Panc1 (cell line): Measurements from ENCODE around the gene PLK3. TPM values are rescaled to one million over a fixed set of nuclear protein-coding genes. Genes with fewer than 3 reads are reported as not detected.
A peak's percentile ranks its signal among the peaks of the same experiment; 100 is the strongest.

Experiments
- ATAC-seq: fragments of 200-7000 bp; cut with Tn5 transposase; 2 replicates; pipeline ENCODE4 v1.9.1; 2020; ENCODE audit warnings: mild to moderate bottlenecking, moderate library complexity
- BruUV-seq: library from RNA; stranded (reverse); fragments of 400-500 nt; replicated peaks from 2 replicates; lab custom pipeline; 2021; lab: Mats Ljungman, UMichigan
- CTCF ChIA-PET: fragments of 300-600 bp; sonication (Branson Sonifier 250); formaldehyde crosslinking; loops from one replicate; lab custom pipeline; 2022; ENCODE audit warnings: antibody characterized with exemption; lab: Charles Lee
- POLR2A ChIA-PET: fragments of 300-600 bp; sonication (Branson Sonifier 250); formaldehyde crosslinking; loops from one replicate; lab custom pipeline; 2022; ENCODE audit warnings: antibody characterized with exemption; lab: Charles Lee
- DNase-seq: peaks from one replicate; pipeline ENCODE4 v3.0.0-alpha.2; 2010; ENCODE audit warnings: low read depth, low spot score
- H3K27ac ChIP-seq: 2 replicates; pipeline ENCODE4 v1.5.1; 2011; ENCODE audit warnings: mild to moderate bottlenecking, low read length, inconsistent platforms
- H3K27me3 ChIP-seq: fragments of 200-500 bp; sonication (Bioruptor generic); 2 replicates; pipeline ENCODE4 v1.6.0; 2014; ENCODE audit warnings: low read length, inconsistent platforms; ENCODE audit not compliant: control insufficient read depth, insufficient read depth
- H3K36me3 ChIP-seq: fragments of 200-500 bp; sonication (Bioruptor generic); 2 replicates; pipeline ENCODE4 v1.5.1; 2014; ENCODE audit warnings: inconsistent platforms, mild to moderate bottlenecking, low read length, moderate library complexity; ENCODE audit not compliant: control insufficient read depth, insufficient read depth
- H3K4me1 ChIP-seq: 2 replicates; pipeline ENCODE4 v1.5.1; 2011; ENCODE audit warnings: inconsistent platforms, mild to moderate bottlenecking, low read length, moderate library complexity; ENCODE audit not compliant: control insufficient read depth, insufficient read depth
- H3K4me3 ChIP-seq, 2 experiments: 2 replicates each; pipeline ENCODE4 v1.5.1; 2011 to 2012; ENCODE audit warnings: low read depth in 2 of 2, low read length in 2 of 2, mild to moderate bottlenecking in 2 of 2, inconsistent platforms in 1 of 2, moderate library complexity in 1 of 2
- H3K9me3 ChIP-seq: fragments of 200-500 bp; sonication (Bioruptor generic); 2 replicates; pipeline ENCODE4 v1.5.1; 2014; ENCODE audit warnings: low read depth, mild to moderate bottlenecking, inconsistent platforms, low read length, moderate library complexity; ENCODE audit not compliant: control insufficient read depth, insufficient read depth
- CTCF ChIP-seq: fragments of 450-650 bp; IDR thresholded peaks from 2 replicates; pipeline ENCODE4 v1.5.1; 2017; ENCODE audit warnings: mild to moderate bottlenecking
- POLR2AphosphoS5 ChIP-seq: IDR thresholded peaks from 2 replicates; pipeline ENCODE4 v1.6.1; 2012; ENCODE audit warnings: mild to moderate bottlenecking, low read depth, low read length, moderate library complexity
- REST ChIP-seq, 2 experiments: IDR thresholded peaks; 2 replicates each; pipeline ENCODE4 v1.6.1; 2011 to 2012; ENCODE audit warnings: low read depth in 2 of 2, control low read depth in 1 of 2, low read length in 1 of 2, mild to moderate bottlenecking in 1 of 2, moderate library complexity in 1 of 2; ENCODE audit not compliant: insufficient read depth in 1 of 2
- SIN3A ChIP-seq: IDR thresholded peaks from 2 replicates; pipeline ENCODE4 v1.6.1; 2012; ENCODE audit warnings: low read depth, mild to moderate bottlenecking, low read length, moderate library complexity, borderline replicate concordance; ENCODE audit not compliant: insufficient read depth
- TCF7L2 ChIP-seq: IDR thresholded peaks from 2 replicates; pipeline ENCODE4 v1.6.1; 2011; ENCODE audit warnings: mild to moderate bottlenecking, low read depth, low read length, inconsistent platforms
- in situ Hi-C: cut with HindIII; loops from 2 replicates; pipeline ENCODE4 v1.10.0; 2016; ENCODE audit warnings: low sequenced_read_pairs, low pct_unique_long_range_greater_than_20kb
- intact Hi-C: fragments of 100-400 bp; cut with micrococcal nuclease; formaldehyde crosslinking; loops from one replicate; pipeline ENCODE4 v1.10.0; 2022; ENCODE audit not compliant: unreplicated experiment
- total RNA-seq: library from RNA; stranded (reverse); gene quantifications from one replicate; pipeline ENCODE4 v1.2.1, GENCODE V29; 2021; ENCODE audit not compliant: unreplicated experiment

Gene PLK3
- total RNA-seq, 1 experiment from 2014 or later, result 13.7 TPM

GRCh38 chr1:44783697-44784093 is 16.5 kb upstream of the PLK3 start:
- CTCF ChIA-PET, result interaction anchor here (0.6 to 1.1 kb wide), 4 partner anchors 9 to 289 kb away, joined by 3 to 9 read pairs (median 5); no protein-coding TSS in a partner anchor
- ATAC-seq (peak; percentile 14; the same call in 1 of the 2 replicates), DNase-seq (no peak)
- intact Hi-C loops (no loop called here), in situ Hi-C loops (no loop called here)
- Histone ChIP-seq H3K27ac (no peak overlapping the region), H3K4me1 (no peaks in the 10 kb centered on the region; the same call in 1 of the 2 replicates), H3K36me3 (no peaks in the 10 kb centered on the region), H3K27me3 (no peaks in the 10 kb centered on the region), H3K9me3 (no peaks in the 10 kb centered on the region), H3K4me3 (peak overlapping the region; percentile 14 to 24)
- POLR2A ChIA-PET, result interaction anchor here (0.7 kb wide), 1 partner anchor 9 kb away, joined by 4 read pairs; the partner anchor contains the start of gene RPS8
- BruUV-seq, result no TSS peak
- no peak for TF ChIP-seq SIN3A
- no peak for TF ChIP-seq TCF7L2
- TF ChIP-seq POLR2AphosphoS5, result no peak; the same call in 1 of the 2 replicates
- no peak for TF ChIP-seq CTCF
- no peak for TF ChIP-seq REST (IDR thresholded peaks at IDR 0.05; ENCODE audit: insufficient read depth in 1 of 2, low read depth in 2 of 2, low read length in 1 of 2)

GRCh38 chr1:44784094-44785028 is 15.8 kb upstream of the PLK3 start:
- ATAC-seq (peak; percentile 36), DNase-seq (no peak)
- intact Hi-C loops, result no loop called here
- no peak overlapping the region for H3K27ac ChIP-seq
- no TSS peak for BruUV-seq
- H3K4me1 ChIP-seq, result no peaks in the 10 kb centered on the region; the same call in 1 of the 2 replicates
- in situ Hi-C loops, result no loop called here
- TF ChIP-seq REST (IDR thresholded peaks at IDR 0.05; ENCODE audit: insufficient read depth in 1 of 2, low read depth in 2 of 2, low read length in 1 of 2) (no peak), POLR2AphosphoS5 (no peak)
- H3K4me3 ChIP-seq, result peak overlapping the region; percentile 14 to 24
- H3K36me3 ChIP-seq, result no peaks in the 10 kb centered on the region
- H3K9me3 ChIP-seq, result no peaks in the 10 kb centered on the region
- no peaks in the 10 kb centered on the region for H3K27me3 ChIP-seq
- ChIA-PET CTCF (interaction anchor here (0.6 to 1.1 kb wide), 4 partner anchors 9 to 288 kb away, joined by 3 to 9 read pairs (median 5); no protein-coding TSS in a partner anchor), POLR2A (interaction anchor here (0.7 kb wide), 1 partner anchor 10 kb away, joined by 4 read pairs; the partner anchor contains the start of gene RPS8)
